ENCODE results near the gene PCDHB7.

DNA sequence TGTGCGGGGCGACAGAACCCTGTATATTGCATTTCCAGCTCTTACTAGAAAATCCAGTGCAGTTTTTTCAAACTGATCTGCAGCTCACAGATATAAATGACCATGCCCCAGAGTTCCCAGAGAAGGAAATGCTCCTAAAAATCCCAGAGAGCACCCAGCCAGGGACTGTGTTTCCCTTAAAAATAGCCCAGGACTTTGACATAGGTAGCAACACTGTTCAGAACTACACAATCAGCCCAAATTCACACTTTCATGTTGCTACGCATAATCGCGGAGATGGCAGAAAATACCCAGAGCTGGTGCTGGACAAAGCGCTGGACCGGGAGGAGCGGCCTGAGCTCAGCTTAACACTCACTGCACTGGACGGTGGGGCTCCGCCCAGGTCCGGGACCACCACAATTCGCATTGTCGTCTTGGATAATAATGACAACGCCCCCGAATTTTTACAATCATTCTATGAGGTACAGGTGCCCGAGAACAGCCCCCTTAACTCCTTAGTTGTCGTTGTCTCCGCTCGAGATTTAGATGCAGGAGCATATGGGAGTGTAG is 36.7 kb upstream of the PCDHB7 start:
- TF ChIP-seq, protein P1, sequence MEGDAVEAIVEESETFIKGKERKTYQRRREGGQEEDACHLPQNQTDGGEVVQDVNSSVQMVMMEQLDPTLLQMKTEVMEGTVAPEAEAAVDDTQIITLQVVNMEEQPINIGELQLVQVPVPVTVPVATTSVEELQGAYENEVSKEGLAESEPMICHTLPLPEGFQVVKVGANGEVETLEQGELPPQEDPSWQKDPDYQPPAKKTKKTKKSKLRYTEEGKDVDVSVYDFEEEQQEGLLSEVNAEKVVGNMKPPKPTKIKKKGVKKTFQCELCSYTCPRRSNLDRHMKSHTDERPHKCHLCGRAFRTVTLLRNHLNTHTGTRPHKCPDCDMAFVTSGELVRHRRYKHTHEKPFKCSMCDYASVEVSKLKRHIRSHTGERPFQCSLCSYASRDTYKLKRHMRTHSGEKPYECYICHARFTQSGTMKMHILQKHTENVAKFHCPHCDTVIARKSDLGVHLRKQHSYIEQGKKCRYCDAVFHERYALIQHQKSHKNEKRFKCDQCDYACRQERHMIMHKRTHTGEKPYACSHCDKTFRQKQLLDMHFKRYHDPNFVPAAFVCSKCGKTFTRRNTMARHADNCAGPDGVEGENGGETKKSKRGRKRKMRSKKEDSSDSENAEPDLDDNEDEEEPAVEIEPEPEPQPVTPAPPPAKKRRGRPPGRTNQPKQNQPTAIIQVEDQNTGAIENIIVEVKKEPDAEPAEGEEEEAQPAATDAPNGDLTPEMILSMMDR (IDR thresholded peaks at IDR 0.05), result no peak
- TF ChIP-seq POLR2A (IDR thresholded peaks at IDR 0.05), result no peak
- no peak for TF ChIP-seq EP300 (IDR thresholded peaks at IDR 0.05)

Data from upper lobe of left lung (tissue), 4 donors.